GM18505 (cell line): ENCODE data around the gene CTNNA2.

ENCODE experiments used
- ATAC-seq: cut with Tn5 transposase; IDR thresholded peaks from one replicate; pipeline ENCODE4 v1.9.1; 2021; ENCODE audit not compliant: unreplicated experiment
- POLR2A ChIP-seq: IDR thresholded peaks from 4 replicates; pipeline ENCODE4 v1.6.1; 2011; ENCODE audit warnings: borderline replicate concordance; ENCODE audit not compliant: insufficient read depth, insufficient read length; ENCODE audit errors: extremely low read depth

CTNNA2 gene

DNA sequence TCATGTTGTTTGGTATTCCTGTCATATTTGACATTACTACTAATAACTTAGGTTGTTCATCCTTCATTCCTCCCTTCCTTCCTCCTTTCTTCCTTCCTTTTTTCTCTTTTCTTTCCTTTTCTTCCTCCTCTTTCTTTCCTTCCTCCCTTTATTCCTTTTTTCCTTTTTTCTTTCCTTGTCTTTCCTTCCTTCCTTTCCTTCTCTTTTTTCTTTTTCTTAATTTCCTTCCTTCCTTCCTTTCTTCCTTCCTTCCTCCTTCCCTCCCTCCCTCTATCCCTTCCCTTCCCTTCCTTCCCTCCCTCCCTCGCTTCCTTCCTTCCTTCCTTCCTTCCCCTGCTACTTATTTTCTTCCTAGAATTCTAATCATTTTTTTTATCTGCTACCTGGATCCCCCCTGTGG, 66.1 kb downstream of the CTNNA2 start:
- no peak for ATAC-seq
- no peak for TF ChIP-seq POLR2A

- TF ChIP-seq POLR2A = no peak
- ATAC-seq = no peak
These were observed 67.3 kb downstream of the CTNNA2 start for GRCh38 chr2:79580175-79580574.

DNA sequence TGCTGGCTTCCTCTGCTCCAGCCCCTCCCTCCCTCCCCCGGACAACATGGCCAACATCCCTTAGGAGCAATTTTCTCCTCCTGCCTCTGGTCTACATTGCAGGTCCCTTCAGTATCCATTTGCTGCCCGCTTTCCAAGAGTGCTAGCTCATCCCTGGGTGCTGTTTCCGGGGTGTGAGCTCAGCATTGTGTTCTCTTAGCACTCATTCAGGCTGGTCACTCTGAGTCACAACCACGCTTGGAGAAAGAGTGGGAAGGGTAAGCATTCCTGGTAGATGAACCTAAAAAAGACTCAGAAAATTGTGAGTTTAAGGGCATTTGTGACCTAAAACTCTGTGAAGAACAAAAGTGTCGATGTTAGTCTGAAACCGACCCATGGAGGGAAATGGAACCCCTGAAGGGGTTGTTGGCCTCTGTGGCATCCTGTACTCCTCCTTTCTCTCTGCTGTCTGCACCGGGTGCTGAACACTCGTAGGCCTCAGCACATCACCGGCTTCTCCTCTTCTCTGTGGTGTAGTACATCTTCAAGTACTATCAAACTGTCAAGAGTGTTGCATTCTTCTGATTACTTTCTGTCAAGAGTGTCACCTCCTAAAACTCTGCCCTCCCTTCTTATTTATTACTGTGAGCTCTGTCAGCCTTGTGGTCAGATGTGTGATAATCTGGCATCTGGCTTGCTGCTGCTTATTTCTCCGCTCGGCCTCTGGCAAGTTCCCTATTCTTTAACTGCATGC, 73.0 kb downstream of the CTNNA2 start:
- no peak for TF ChIP-seq POLR2A
- ATAC-seq = no peak

DNA sequence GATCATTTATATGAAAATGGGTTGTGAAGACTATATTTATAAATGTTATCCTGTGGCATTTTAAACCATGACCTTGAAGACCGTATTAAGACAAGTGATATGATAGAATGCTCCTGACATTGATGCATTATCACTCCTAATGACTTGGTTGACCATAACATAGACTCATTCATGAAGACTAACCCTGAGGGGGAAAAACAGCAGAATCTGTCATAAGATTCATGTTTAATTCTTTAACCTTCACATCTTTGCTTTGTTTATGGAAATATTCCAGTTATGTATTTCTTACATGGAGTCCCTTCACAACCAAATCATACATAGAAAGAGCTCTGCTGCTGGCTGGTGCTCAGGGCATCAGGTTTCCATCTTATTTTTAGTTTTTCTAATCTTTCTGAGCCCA, 78.4 kb downstream of the CTNNA2 start:
- ATAC-seq = no peak
- no peak for TF ChIP-seq POLR2A

GRCh38 chr2:79593237-79593867, 80.5 kb downstream of the CTNNA2 start:
- no peak for ATAC-seq
- no peak for TF ChIP-seq POLR2A

DNA sequence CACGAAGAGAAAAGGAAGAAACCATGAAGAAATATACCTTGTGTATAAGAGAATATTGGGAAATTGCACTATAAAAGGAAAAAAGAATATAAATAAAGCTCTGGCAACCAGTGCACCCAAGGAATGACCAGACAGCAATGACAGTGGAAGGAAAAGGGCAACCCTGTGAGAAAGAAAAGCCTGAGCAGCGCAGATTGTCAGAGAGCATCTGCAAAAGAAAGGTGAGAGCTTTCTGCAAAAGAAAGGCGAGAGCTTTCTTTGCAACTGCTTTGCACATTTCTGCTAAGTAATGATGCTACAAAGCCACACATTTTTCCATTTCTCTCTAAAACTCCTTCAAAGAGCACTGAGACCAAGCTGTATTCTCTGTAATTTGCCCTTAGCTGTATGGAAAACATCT, 83.6 kb downstream of the CTNNA2 start:
- ATAC-seq = no peak
- no peak for TF ChIP-seq POLR2A

DNA sequence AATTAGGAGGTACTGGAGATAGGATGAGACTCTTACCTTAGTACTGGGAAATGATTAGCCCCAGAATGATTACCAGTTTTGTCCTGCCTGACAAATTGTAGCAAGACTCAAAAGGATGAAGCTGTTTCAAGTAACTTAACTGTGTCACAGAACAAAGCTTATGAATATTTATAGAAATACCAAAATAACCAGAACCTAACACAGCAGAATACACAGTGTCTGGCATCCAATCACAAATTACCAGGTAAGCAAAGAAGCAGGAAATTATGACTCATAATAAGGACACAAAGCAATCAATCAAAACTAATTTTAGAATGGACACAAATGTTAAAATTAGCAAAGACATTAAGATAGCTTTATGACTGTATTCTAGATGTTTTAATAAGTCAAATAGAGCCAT, 91.9 kb downstream of the CTNNA2 start:
- no peak for TF ChIP-seq POLR2A
- ATAC-seq = no peak

- no peak for TF ChIP-seq POLR2A
- no peak for ATAC-seq
These were observed 98.7 kb downstream of the CTNNA2 start for GRCh38 chr2:79611448-79612016.

GRCh38 chr2:79612999-79613398, 100.1 kb downstream of the CTNNA2 start:
- no peak for ATAC-seq
- no peak for TF ChIP-seq POLR2A

DNA sequence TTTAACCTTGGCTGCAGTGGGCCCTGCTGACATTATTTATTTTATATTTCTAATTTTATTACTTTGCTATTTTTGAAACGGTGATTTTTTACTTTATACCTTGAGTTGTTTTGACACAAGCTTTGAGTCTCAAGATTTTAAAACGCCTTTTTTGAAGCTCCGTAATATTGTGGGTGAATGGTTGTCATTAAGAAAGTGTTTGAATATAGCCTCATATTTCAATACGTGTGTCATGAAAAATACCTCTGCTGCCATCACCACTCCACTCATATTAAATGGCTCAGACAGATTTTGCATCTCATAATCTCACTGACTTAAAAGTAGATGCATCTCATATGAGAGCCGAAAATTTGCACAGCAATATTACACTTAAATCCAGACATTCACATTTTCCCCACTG, 106.6 kb downstream of the CTNNA2 start:
- ATAC-seq = no peak
- TF ChIP-seq POLR2A = no peak

DNA sequence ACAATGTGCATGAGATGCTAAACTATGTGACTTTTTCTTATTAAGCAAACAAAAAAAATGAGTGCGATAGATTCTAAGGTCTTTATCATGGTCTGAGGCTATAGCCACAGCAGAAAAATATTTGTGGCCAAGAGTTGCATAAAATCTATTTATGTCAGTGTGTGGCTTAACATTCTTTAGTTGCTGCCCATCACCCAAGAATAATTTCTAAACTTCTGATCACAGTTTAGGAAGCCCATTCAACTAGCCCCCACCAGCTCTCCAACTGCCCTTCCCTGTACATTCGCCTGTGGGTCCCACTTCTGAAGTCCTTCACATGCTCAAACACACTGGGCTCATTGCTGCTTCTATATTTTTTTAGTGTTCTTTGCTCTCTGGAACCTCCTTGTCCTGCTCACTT, 107.1 kb downstream of the CTNNA2 start:
- ATAC-seq = no peak
- TF ChIP-seq POLR2A = no peak

DNA sequence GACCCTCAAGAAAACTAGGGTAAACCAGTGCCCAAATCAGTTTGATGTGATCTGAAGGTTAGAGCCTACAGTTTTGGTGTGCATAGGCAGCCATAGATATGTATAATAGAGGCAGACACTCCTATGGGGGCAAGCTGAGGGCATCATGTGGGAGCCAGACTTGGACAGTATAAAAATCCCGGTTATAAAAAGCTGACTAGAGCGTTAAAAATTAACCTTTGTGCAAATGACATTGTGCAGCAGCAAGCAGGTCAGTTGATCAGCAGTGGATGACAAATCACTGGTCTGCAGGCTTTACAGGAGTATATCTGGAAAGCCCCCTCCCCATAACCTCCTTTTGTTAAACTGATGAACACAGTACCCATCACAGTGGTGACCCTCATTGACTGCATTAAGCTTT, 107.8 kb downstream of the CTNNA2 start:
- no peak for TF ChIP-seq POLR2A
- no peak for ATAC-seq

DNA sequence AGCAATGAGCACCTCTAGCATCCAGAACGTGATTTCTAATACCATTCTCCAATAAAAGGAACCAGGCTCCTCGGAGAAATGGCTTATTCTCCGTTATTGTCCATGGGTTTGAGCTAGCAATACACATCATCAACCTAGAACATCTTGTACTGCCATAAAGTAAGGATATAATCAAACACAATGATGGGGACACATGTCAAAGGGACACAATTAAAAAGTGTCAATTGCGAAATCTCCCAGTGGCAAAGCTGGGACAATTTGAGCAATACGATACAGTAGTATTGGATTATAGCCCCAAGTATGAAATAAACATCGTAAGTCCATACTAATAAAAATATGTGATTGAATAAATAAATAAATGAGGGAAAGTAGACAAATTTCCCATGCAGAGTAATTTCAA, 108.4 kb downstream of the CTNNA2 start:
- TF ChIP-seq POLR2A = no peak
- no peak for ATAC-seq

DNA sequence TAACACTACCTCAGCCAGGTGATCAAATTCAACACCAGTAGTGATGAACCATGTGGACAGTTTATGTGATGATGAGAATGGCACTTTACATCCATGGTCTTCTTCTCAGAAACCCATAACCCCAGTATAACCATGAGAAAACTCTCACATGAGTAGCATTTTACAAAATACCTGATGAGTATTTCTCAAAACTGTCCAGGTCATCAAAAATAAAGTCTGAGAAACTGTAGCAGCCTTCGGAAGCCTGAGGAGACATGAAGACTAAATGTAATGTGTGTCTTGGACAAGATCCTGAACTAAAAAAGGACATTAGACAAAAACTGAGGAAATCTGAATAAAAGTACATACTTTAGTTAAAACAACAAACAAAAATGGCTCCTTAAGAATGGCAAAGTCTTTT, 108.9 kb downstream of the CTNNA2 start:
- no peak for TF ChIP-seq POLR2A
- no peak for ATAC-seq

DNA sequence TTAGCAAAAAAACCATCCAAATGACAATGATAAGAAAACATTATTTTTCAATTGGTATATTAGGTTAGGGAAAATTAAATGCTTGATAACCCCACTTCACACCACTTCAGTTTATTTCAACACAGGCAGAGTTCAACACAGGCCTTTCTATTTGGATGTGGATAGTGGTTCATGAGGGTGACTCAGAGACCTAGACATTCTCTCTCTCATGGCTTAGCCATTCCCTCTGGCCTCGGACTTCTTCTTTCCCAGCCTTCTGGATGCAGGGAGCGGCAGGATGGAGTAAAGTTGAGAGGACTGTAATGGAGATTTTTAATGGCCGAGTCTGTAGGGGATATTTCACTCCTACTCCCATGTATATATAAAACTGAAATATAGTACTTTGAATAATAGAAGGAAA, 109.7 kb downstream of the CTNNA2 start:
- no peak for ATAC-seq
- no peak for TF ChIP-seq POLR2A

GRCh38 chr2:79627237-79627636, 114.4 kb downstream of the CTNNA2 start:
- ATAC-seq = no peak
- TF ChIP-seq POLR2A = no peak
